ENCODE data around the gene BMAL1.

GRCh38 chr11:13259374-13259773 lies 18.2 kb upstream of the BMAL1 start:
- no peak for TF ChIP-seq CTCF (IDR thresholded peaks at IDR 0.05; ENCODE audit: extremely low read depth in 1 of 2, insufficient read depth in 1 of 2, low read depth in 1 of 2, low read length in 2 of 2)
- no peak for TF ChIP-seq MAX (IDR thresholded peaks at IDR 0.05; ENCODE audit: insufficient read depth, insufficient read length)
